HG02884 (cell line): ENCODE results near the gene SCGB1D2.

Source experiments
- ATAC-seq: cut with Tn5 transposase; IDR thresholded peaks from one replicate; pipeline ENCODE4 v1.9.1; 2021; ENCODE audit warnings: mild to moderate bottlenecking, moderate library complexity; ENCODE audit not compliant: unreplicated experiment

Gene SCGB1D2

GRCh38 chr11:62256281-62256680 is 14.2 kb downstream of the SCGB1D2 start:
- no peak for ATAC-seq

- ATAC-seq: no peak
Measured at GRCh38 chr11:62260261-62260953, 18.4 kb downstream of the SCGB1D2 start.

- ATAC-seq: no peak
Measured at GRCh38 chr11:62264004-62264403, 22.0 kb downstream of the SCGB1D2 start.

GRCh38 chr11:62266558-62266957 is 24.5 kb downstream of the SCGB1D2 start:
- ATAC-seq: no peak

- ATAC-seq: no peak
Measured at GRCh38 chr11:62267050-62267449, 25.0 kb downstream of the SCGB1D2 start.

- ATAC-seq: no peak
Measured at GRCh38 chr11:62267576-62267975, 25.5 kb downstream of the SCGB1D2 start.

- ATAC-seq: no peak
Measured at GRCh38 chr11:62269654-62270278, 27.7 kb downstream of the SCGB1D2 start, which contains the start of gene SCGB2A2. TSS of gene SCGB2A2 (plus strand) at chr11:62270158. CDS start at chr11:62270217, 59 bp downstream.

- ATAC-seq: no peak
Measured at GRCh38 chr11:62273284-62273683, 31.2 kb downstream of the SCGB1D2 start.

- ATAC-seq: no peak
Measured at GRCh38 chr11:62273789-62274275, 31.8 kb downstream of the SCGB1D2 start.

GRCh38 chr11:62280452-62280851 is 38.4 kb downstream of the SCGB1D2 start:
- ATAC-seq: no peak
